Astrocyte (in vitro differentiated cells and primary cell): Measurements from ENCODE around the gene LINC00632. TPM values are rescaled to one million over a fixed set of nuclear protein-coding genes. Genes with fewer than 3 reads are reported as not detected.
A peak's percentile ranks its signal among the peaks of the same experiment; 100 is the strongest.

Experiments used
- DNase-seq: peaks from one replicate; pipeline ENCODE4 v3.0.0-alpha.2; 2010; ENCODE audit warnings: low read depth
- FAIRE-seq: peaks from 2 replicates; lab custom pipeline; 2011; peaks lifted over from hg19 to GRCh38; lab: Jason Lieb, UNC
- H2AFZ ChIP-seq: 2 replicates; pipeline ENCODE4 v1.6.0; 2012; ENCODE audit warnings: low read depth, low read length, inconsistent platforms
- H3K27ac ChIP-seq: 2 replicates; pipeline ENCODE4 v1.5.1; 2011; ENCODE audit warnings: low read depth, low read length, inconsistent platforms
- H3K27me3 ChIP-seq: 2 replicates; pipeline ENCODE4 v1.6.0; 2011; ENCODE audit warnings: low read length, inconsistent platforms; ENCODE audit not compliant: insufficient read depth
- H3K36me3 ChIP-seq: 2 replicates; pipeline ENCODE4 v1.5.1; 2011; ENCODE audit warnings: low read length, inconsistent platforms; ENCODE audit not compliant: insufficient read depth
- H3K4me1 ChIP-seq: 2 replicates; pipeline ENCODE4 v1.5.1; 2011; ENCODE audit warnings: low read length, inconsistent platforms; ENCODE audit not compliant: insufficient read depth
- H3K4me2 ChIP-seq: 2 replicates; pipeline ENCODE4 v1.6.0; 2012; ENCODE audit warnings: low read length, inconsistent platforms
- H3K4me3 ChIP-seq: 2 replicates; pipeline ENCODE4 v1.5.1; 2011; ENCODE audit warnings: low read depth, mild to moderate bottlenecking, low read length, inconsistent platforms; ENCODE audit not compliant: insufficient read depth
- H3K79me2 ChIP-seq: 2 replicates; pipeline ENCODE4 v1.6.0; 2012; ENCODE audit warnings: mild to moderate bottlenecking, low read length, inconsistent platforms; ENCODE audit not compliant: insufficient read depth
- H3K9ac ChIP-seq: 2 replicates; pipeline ENCODE4 v1.6.0; 2012; ENCODE audit warnings: mild to moderate bottlenecking, low read length, inconsistent platforms
- H3K9me3 ChIP-seq: 2 replicates; pipeline ENCODE4 v1.5.1; 2012; ENCODE audit warnings: low read depth, mild to moderate bottlenecking, low read length, inconsistent platforms; ENCODE audit not compliant: insufficient read depth
- H4K20me1 ChIP-seq: 2 replicates; pipeline ENCODE4 v1.6.0; 2012; ENCODE audit warnings: low read length, inconsistent platforms; ENCODE audit not compliant: insufficient read depth
- H3K27ac Mint-ChIP-seq: one replicate; pipeline ENCODE4 v1.8.0; 2021; ENCODE audit warnings: mild to moderate bottlenecking, mixed read lengths; ENCODE audit not compliant: unreplicated experiment
- H3K27me3 Mint-ChIP-seq: one replicate; pipeline ENCODE4 v1.8.0; 2021; ENCODE audit warnings: low read depth, mixed read lengths; ENCODE audit not compliant: unreplicated experiment
- H3K36me3 Mint-ChIP-seq: one replicate; pipeline ENCODE4 v1.8.0; 2021; ENCODE audit warnings: low read depth, mixed read lengths; ENCODE audit not compliant: unreplicated experiment
- H3K4me1 Mint-ChIP-seq: one replicate; pipeline ENCODE4 v1.8.0; 2021; ENCODE audit warnings: low read depth, mixed read lengths; ENCODE audit not compliant: unreplicated experiment
- H3K4me3 Mint-ChIP-seq: one replicate; pipeline ENCODE4 v1.8.0; 2021; ENCODE audit warnings: mild to moderate bottlenecking, moderate library complexity, mixed read lengths; ENCODE audit not compliant: unreplicated experiment
- H3K9me3 Mint-ChIP-seq: one replicate; pipeline ENCODE4 v1.8.0; 2021; ENCODE audit warnings: mild to moderate bottlenecking, mixed read lengths; ENCODE audit not compliant: unreplicated experiment
- EZH2 ChIP-seq: IDR thresholded peaks from 2 replicates; pipeline ENCODE4 v1.6.1; 2012; ENCODE audit warnings: mild to moderate bottlenecking, low read length, inconsistent platforms; ENCODE audit not compliant: insufficient read depth
- total RNA-seq: library from RNA; stranded (reverse); gene quantifications from 2 replicates; pipeline ENCODE4 v1.2.1, GENCODE V29; 2021
- TF ChIP-seq, protein P1 (sequence below): IDR thresholded peaks from 2 replicates; pipeline ENCODE4 v1.5.1; 2011; ENCODE audit warnings: low read depth, mild to moderate bottlenecking, inconsistent platforms, low read length, moderate library complexity; ENCODE audit not compliant: insufficient read depth

LINC00632 gene
- total RNA-seq, 1 donor from 2014 or later: 318 TPM

- H3K4me1 Mint-ChIP-seq: no peaks in the 10 kb centered on the region
- H3K79me2 ChIP-seq: no peaks in the 10 kb centered on the region
- H3K27me3 Mint-ChIP-seq: no peaks in the 10 kb centered on the region
- no peaks in the 10 kb centered on the region for H3K4me1 ChIP-seq
- H3K4me3 Mint-ChIP-seq: no peak overlapping the region
- no peak for DNase-seq
- H3K36me3 Mint-ChIP-seq: peaks cover 7% of the 10 kb centered on the region
- no peaks in the 10 kb centered on the region for H3K9me3 Mint-ChIP-seq
- no peak overlapping the region for H3K4me2 ChIP-seq
- no peak overlapping the region for H3K27ac Mint-ChIP-seq
- H3K36me3 ChIP-seq: no peaks in the 10 kb centered on the region
- H3K27me3 ChIP-seq: no peaks in the 10 kb centered on the region
- no peaks in the 10 kb centered on the region for H3K9me3 ChIP-seq
- no peak for FAIRE-seq
- H3K9ac ChIP-seq: no peak overlapping the region
- no peak overlapping the region for H3K4me3 ChIP-seq
- H4K20me1 ChIP-seq: no peaks in the 10 kb centered on the region
- no peak for TF ChIP-seq EZH2
- TF ChIP-seq, protein P1, sequence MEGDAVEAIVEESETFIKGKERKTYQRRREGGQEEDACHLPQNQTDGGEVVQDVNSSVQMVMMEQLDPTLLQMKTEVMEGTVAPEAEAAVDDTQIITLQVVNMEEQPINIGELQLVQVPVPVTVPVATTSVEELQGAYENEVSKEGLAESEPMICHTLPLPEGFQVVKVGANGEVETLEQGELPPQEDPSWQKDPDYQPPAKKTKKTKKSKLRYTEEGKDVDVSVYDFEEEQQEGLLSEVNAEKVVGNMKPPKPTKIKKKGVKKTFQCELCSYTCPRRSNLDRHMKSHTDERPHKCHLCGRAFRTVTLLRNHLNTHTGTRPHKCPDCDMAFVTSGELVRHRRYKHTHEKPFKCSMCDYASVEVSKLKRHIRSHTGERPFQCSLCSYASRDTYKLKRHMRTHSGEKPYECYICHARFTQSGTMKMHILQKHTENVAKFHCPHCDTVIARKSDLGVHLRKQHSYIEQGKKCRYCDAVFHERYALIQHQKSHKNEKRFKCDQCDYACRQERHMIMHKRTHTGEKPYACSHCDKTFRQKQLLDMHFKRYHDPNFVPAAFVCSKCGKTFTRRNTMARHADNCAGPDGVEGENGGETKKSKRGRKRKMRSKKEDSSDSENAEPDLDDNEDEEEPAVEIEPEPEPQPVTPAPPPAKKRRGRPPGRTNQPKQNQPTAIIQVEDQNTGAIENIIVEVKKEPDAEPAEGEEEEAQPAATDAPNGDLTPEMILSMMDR: no peak
- no peak overlapping the region for H2AFZ ChIP-seq
- H3K27ac ChIP-seq: no peak overlapping the region
Measured at GRCh38 chrX:140776320-140776719, 66.8 kb downstream of the LINC00632 start.

GRCh38 chrX:140794642-140795041 lies 85.1 kb downstream of the LINC00632 start:
- H3K4me1 ChIP-seq: no peaks in the 10 kb centered on the region
- Mint-ChIP-seq H3K27ac (no peak overlapping the region), H3K27me3 (no peaks in the 10 kb centered on the region), H3K36me3 (no peaks in the 10 kb centered on the region), H3K4me1 (peaks cover 6% of the 10 kb centered on the region), H3K9me3 (no peaks in the 10 kb centered on the region), H3K4me3 (no peak overlapping the region)
- no peak overlapping the region for H2AFZ ChIP-seq
- TF ChIP-seq, protein P1: no peak
- no peak for TF ChIP-seq EZH2
- H3K27me3 ChIP-seq: no peaks in the 10 kb centered on the region
- no peaks in the 10 kb centered on the region for H3K36me3 ChIP-seq
- H3K4me2 ChIP-seq: no peak overlapping the region
- H3K27ac ChIP-seq: no peak overlapping the region
- no peak overlapping the region for H3K9ac ChIP-seq
- no peak overlapping the region for H3K4me3 ChIP-seq
- DNase-seq (no peak), FAIRE-seq (peak; percentile 86)
- no peaks in the 10 kb centered on the region for H4K20me1 ChIP-seq
- no peaks in the 10 kb centered on the region for H3K79me2 ChIP-seq
- H3K9me3 ChIP-seq: no peaks in the 10 kb centered on the region

DNA sequence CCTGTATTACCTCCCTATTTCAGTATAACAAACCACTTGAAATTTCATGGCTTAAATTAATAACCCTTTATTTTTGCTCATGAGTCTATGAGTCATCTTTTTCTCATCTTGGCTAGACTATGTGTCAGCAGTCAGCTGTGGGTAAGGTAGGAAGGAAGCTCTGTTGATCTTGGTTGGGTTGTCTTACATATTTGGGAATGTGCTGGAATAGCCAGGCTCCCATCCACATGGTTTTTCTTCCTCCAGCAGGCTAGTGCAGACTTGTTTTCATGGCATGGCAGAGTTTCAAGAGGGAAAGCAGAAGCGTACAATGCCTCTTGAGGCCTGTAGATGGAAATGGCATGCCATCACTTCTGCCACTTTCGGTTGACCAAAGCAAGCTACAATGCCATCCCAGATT lies 89.7 kb downstream of the LINC00632 start:
- no peak overlapping the region for H2AFZ ChIP-seq
- H3K4me3 ChIP-seq: no peak overlapping the region
- H3K9me3 ChIP-seq: no peaks in the 10 kb centered on the region
- Mint-ChIP-seq H3K9me3 (no peaks in the 10 kb centered on the region), H3K27ac (no peak overlapping the region), H3K4me3 (no peak overlapping the region), H3K27me3 (no peaks in the 10 kb centered on the region), H3K36me3 (no peaks in the 10 kb centered on the region), H3K4me1 (peaks cover 6% of the 10 kb centered on the region)
- H3K4me2 ChIP-seq: no peak overlapping the region
- no peak overlapping the region for H3K27ac ChIP-seq
- H4K20me1 ChIP-seq: no peaks in the 10 kb centered on the region
- no peaks in the 10 kb centered on the region for H3K27me3 ChIP-seq
- H3K4me1 ChIP-seq: no peaks in the 10 kb centered on the region
- TF ChIP-seq, protein P1: no peak
- TF ChIP-seq EZH2: no peak
- no peak for DNase-seq
- FAIRE-seq: peak; percentile 82
- no peak overlapping the region for H3K9ac ChIP-seq
- no peaks in the 10 kb centered on the region for H3K36me3 ChIP-seq
- H3K79me2 ChIP-seq: no peaks in the 10 kb centered on the region
